ENCODE results near the gene FZR1.
"Not testable (repeated sequence)": the region's sequence is repeated elsewhere in the genome, so short reads cannot be mapped to it uniquely, and the experiment has no call there.

Gene FZR1

DNA sequence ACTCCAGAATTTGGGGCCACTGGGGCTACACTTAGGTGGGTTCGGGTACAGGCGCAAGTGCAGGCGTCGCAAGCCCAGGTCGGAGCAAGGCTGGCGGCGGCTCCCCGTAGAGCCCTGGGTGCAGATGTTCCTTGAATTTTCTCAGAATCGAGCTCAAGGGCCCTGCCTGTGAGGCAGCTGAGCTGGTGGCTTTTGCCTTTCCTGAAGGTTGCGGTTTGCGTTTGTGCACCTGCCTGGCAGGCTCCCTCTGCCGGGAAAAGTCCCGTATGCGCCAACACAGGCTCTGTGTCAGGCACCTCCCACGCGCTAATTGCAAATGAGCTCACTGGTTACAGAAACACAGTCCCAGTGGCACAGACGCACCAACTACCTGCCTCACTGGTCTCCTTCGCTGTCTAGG, 11.6 kb upstream of the FZR1 start:
- FAIRE-seq, result no peak
- DNase-seq (ENCODE audit: low spot score), result no peak

DNA sequence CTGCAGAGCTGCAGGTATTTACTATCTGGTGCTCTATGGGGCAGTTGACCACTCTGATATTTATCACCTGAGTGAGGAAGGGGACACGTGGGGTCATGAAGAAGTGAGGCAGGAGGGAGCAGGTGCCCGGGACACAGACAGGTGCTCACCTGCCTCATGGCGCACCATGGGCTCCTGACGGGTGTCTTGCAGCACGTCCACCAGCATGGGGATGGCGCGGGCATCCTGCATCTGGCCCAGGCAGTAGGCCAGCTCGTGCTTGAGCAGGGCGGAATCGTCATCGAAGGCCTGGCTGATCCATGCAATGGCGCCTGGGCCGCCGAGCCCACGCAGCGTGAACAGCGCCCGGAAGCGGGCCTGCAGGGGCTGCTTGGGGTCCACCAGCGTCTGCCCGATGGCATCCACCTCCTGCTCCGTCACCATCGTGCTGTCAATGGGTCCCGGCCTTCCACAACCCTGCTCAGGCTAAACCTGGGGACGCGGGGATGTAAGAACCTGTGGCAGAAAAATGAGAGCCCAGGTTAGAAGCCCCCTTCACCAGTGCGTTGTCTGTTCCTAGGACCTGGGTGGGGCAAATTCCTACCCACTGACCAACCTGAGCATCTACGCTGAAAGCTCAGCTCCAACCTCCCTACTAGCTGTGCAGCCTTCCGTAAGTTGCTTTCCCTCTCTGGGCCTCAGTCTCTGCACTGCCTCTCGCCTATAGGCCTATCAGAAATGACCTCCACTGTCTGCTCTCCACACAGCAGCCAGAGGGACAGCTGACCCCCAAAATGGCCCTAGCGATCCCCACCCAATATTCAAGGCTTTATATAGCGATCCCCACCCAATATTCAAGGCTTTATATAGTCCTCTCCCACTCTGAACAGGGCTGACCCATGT, 9.5 kb upstream of the FZR1 start:
- FAIRE-seq (no peak), DNase-seq (ENCODE audit: low spot score) (no peak)

DNA sequence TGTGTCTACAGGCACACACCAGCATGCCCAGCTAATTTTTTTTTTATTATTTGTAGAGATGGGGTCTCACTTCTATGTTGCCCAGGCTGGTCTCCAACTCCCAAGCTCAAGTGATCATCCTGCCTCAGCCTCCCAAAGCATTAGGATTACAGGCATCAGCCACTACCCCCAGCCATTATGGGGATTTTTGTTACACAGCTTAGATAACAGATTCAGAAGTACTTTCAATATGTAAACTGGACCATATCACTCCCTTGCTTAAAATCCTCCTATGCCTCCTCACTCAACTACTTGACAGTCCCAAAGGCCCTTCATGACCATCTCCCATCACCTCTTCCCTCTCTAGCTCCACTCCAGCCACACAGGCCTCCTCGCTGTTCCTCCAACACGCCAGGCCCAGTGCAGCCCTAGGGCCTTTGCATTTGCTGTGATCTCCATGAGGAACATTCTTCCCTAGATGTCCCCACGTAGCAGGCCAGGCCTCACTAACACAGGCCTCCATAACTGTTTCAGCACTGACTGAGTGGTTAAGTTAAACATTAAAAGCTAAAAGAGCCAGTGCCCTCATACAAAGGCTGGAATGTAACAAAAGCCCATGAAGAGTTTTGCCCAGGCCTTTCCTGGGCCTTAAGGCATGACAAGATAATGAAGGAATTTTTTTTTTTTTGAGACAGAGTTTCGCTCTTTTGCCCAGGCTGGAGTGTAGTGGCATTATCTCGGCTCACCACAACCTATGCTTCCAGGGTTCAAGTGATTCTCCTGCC, 8.2 kb upstream of the FZR1 start:
- DNase-seq (ENCODE audit: low spot score) (no peak), FAIRE-seq (no peak)

DNA sequence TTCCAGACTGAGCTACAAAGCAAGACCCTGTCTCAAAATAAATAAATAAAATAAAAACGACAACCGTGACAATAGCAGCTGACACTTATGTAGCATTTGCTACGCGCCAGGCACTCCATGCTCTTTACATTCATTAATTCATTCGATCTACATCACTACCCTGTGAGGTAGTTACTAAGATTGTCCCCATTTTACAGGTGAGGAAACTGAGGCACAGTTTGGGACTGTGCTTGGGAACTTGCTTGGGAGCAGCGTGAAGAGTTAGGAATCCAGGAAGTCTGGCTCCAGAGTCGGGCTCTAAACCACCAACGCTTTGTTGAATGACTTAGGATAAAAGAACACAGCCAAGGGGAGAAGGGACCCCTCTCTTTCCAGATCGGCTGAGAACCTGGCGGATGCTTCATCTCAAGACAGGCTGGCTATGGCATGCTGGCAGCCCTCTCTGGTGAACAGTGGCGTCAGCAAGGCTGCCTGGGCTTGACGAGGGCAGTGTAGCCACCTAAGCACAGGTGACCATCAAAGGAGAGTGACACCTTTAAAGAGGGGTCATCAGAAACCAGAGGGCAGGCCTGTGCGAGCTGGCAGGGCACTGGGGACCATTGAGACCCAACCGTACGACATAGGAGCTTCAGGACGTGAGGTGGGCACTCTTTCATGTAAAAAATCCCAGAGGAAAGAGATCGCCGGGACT, 6.2 kb upstream of the FZR1 start:
- no peak for FAIRE-seq
- no peak for DNase-seq (ENCODE audit: low spot score)

DNA sequence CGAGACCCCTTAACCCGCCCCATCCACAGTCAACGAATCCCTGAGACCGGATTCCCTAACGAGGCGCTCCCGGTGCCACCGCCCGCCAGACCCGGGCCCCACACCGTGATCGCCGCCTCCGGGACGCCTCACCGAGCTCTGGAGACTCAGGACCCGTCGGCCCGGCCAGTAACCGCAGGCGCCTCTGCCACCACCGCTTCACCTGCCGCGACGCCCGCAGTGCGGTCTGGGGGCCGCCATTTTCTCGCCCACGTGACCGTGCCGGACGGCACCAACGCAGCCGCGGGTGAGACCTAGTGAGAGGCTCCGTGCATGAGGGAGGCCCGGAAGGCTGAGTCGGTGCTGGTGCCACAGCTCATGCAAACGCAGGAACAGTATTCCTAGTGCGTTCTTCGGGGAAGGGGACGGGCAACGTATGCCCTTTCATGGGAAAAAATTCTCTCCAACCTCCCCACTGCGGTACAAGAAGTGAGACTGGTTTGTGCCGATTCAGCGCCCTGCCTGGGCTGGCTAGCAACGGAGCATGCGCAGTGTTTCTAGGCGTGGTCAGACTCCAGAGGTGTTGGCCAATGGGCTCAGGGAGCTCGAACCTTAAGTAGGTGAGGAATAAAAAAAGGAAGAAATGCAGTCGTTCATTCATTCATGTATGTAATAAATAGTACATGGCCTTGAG, 5.5 kb upstream of the FZR1 start, which contains the start of gene DOHH:
Gene DOHH (minus strand): TSS at position 246 of the 673 bp plus-strand sequence. CDS start 3,860 bp downstream, outside the sequence.
- DNase-seq (ENCODE audit: low spot score) (peak; percentile 94), FAIRE-seq (peak; percentile 84)

DNA sequence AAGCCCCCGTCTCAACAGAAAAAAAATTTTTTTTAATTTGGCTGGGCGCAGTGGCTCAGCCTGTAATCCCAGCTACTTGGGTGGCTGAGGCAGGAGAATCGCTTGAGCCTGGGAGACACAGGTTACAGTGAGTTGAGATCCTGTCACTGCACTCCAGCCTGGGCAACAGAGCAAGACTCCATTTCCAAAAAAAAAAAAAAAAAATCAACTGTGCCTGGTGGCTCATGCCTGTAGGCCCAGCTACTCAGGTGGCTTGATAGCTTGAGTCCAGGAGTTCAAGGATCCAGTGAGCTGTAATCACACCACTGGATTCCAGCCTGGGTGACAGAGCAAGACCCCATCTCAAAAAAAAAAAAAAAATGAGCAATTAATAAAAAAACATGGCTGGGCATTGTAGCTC, 4.3 kb upstream of the FZR1 start:
- DNase-seq (ENCODE audit: low spot score) (no peak), FAIRE-seq (no peak)

DNA sequence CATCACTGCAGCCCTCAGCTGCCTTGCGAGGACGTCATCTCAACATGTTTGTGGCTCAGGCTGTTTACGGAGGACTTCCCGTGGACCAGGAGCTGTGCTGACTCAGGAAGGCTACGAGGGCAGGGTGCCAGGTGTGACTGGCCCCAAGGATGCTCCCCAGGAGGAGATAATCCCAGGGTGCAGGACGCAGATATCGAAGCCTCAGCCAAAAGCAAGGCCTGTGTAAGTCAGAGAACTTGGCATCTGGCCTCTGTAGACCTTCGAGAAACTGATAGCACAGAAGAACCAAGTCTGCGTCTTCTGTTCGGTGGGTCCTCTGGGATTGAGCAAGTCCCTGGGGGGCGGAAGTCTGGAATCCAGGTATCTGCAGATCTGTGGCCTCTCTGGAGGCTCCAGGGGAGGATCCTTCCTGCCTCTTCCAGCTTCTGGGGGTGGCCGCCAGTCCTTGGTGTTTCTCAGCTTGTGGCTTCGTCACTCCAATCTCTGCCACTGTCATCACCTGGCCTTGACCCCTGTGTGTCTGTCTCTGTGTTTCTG, 3.0 kb upstream of the FZR1 start:
- DNase-seq (ENCODE audit: low spot score) (no peak), FAIRE-seq (no peak)

DNA sequence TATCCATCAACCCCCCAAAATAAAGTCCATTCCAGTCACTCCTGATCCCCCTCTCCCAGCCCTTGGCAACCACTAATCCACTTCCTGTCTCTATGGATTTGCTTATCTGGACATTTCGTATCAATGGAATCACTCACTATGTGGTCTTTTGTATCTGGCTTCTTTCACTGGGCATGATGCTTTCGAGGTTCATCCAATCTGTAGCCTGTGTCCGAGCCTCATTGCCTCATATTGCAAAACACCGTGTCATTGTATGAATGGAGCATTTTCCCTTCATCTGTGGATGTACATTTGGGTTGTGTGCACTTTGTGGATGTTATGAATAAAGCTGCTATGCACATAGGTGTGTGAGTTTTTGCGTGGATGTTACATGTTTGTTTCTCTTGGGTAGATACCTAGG, 1.4 kb upstream of the FZR1 start:
- DNase-seq (ENCODE audit: low spot score) (no peak), FAIRE-seq (no peak)

DNA sequence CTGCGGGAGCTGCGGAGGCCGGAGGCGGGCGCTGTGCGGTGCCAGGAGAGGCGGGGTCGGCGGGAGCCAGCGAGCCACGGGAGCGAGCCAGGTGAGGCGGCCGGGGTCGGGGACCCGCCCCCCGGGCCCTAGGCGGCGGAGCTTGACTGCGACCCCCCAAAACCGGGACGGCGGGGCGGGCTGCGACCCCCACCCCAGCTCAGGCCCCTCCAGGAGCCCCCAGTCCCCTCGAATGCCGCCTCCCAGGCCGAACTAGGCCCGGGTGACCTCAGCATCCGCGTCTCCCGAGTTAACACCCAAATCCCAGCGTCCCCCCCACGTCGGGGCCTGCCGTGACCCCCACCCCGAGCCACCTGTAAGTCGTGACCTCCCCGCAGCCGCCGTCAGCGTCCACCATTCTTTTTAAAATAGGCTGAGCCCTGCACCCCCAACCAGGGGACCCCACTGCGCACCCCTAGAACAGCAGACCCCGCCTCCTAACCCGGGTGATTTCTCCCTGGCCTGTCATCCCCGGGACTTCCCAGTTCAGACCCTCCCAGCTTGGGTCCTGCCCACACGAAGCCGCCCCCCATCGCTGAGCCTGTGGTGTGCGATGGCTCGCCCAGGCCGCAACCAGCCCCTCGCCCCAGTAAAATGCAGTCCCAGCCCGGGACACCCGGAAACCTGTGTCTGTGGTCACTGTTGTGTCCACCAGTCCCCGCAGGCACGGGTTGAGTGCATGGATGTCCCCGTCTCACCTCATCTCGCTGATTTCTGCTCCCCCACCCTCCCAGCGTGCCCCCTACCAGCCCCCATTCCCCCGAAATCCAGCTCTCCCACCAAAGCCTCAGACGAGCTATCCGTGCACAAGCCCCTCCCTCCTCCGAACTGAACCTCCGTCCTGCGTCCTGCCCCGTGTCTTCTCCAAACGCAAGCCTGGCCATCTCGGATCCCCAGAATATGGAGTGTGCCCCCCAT, 551 bp downstream of the FZR1 start:
- DNase-seq (ENCODE audit: low spot score) (no peak), FAIRE-seq (no peak)

DNA sequence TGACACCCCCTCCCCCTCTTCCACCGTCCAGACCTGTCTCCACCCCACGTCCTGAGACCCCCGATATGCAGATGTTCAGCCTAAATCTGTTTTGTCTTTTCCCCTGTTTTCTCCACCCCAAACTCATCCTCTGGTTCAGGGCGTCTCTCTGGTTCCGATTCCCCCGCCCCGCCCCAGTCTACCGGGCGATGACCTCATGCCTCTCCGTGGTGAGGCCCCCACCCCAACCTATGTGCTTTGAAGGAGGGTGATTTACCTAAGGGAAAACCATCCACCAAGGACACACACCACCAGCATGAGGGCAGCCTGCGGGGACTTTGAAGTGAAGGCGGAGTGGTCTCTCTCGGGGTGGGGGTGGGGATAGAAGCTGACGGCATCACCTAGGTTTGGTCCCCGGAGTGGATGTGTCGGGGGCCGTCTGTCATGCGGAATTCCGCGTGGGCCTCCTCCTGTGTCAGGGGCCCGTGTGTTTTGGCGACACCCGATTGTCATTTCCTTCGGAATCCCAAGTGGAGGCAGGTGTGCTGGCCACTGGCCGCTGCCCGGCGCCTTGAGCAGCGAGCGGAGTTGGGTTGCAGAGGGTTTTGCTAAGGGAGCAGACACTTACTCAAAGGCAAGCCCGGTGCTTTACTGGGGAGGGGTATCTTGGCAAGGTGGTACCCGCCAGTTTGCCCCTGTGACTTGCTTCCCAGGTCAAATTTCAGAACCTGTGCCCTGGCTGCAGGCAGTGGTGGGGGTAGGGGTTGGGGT, 1.4 kb downstream of the FZR1 start:
- DNase-seq (ENCODE audit: low spot score) (no peak), FAIRE-seq (no peak)

DNA sequence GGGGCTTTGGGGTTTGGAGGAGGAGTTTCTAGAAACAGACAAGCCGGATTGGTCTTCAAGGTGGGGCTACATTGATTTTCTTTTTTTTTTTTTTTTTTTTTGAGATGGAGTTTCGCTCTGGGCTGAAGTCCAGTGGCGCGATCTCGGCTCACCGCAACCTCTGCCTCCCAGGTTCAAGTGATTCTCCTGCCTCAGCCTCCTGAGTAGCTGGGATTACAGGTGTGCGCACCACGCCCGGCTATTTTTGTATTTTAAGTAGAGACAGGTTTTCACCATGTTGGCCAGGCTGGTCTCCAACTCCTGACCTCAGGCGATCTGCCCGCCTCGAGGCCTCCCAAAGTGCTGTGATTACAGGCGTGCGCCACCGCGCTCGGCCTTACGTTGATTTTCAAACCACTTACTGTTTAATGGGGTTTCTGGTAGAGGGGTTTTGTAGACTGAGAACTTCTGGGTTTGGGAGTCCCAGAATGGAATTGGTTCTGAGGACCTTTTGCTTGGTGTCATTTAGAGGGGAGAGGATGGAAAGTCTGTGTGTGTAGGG, 2.1 kb downstream of the FZR1 start:
- not testable (repeated sequence) for FAIRE-seq; DNase-seq (ENCODE audit: low spot score)

DNA sequence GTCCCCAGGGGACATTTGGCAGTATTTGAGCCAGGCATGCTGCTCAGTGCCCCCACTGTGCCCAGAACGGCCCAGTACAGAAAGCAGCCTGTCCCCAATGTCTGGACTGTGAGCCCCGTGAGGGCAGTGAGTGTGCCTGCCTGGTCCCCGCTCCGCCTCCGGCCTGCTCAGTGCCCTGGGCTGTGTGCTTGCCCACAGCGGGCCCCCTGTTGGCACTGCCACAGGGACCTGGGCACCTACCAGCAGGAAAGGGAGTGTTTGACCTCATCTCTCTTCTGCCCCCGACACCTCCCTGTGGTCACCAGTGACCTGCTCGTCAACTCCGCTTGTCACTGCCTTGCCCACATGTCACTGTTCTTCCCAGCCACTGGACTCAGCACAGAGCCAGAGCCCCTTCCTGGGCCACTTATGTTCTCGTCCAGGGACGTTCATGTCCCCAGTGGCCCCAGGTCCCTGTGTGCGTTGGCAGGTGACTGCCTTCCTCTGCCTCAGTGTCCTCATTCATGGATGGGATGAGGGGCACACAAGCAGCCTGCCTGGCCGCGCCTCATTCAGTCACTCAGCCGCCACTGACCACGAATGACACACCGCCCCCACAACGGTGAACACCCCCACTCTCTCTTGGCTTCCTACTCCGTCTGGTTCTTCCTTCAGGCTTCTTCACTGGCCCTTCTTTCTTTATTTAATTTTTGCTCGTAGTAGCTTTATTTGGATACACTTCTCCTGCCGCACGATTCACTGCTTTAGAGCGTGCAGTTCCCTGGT, 2.8 kb downstream of the FZR1 start:
- DNase-seq (ENCODE audit: low spot score), result peak; percentile 27
- FAIRE-seq, result no peak

DNA sequence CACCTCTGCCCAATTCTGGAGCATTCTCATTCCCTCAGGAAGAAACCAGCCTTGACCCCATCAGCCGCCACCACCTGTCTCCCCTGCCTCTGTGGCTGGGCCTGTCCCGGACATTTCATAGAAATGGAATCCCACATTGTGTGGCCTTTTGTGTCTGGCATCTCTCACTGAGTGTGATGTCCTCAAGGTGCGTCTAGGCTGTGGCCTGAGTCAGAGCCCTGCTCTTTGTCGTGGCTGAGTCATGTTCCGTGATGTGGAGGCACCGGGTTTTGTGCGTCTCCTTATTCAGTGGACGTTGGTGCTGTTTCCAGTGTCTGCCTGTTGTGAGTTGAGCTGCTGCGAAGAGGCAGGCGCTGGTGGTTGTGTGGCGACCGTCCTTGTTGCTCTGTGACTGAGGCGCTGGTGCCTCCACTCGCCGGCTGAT, 3.5 kb downstream of the FZR1 start:
- DNase-seq (ENCODE audit: low spot score), result peak; percentile 81
- peak; percentile 79 for FAIRE-seq

DNA sequence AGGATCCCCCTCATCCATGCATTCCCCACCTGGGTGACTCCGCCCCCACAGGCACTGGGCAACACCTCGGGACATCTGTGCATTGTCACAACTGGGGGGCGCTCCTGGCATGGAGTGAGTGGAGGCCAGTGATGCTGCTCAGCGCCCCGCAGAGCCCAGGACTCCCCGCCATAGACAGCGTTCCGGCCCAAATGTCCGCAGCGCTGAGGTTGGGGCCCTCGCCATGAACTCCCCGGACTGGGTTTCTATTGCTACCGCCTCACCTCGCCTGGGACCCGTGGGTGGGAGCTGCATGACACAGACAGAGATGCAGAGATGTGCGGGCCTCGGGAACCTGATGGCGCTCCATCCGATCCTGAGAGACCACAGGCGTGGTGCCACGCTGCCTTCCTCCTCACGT, 4.6 kb downstream of the FZR1 start:
- DNase-seq (ENCODE audit: low spot score) (no peak), FAIRE-seq (no peak)

DNA sequence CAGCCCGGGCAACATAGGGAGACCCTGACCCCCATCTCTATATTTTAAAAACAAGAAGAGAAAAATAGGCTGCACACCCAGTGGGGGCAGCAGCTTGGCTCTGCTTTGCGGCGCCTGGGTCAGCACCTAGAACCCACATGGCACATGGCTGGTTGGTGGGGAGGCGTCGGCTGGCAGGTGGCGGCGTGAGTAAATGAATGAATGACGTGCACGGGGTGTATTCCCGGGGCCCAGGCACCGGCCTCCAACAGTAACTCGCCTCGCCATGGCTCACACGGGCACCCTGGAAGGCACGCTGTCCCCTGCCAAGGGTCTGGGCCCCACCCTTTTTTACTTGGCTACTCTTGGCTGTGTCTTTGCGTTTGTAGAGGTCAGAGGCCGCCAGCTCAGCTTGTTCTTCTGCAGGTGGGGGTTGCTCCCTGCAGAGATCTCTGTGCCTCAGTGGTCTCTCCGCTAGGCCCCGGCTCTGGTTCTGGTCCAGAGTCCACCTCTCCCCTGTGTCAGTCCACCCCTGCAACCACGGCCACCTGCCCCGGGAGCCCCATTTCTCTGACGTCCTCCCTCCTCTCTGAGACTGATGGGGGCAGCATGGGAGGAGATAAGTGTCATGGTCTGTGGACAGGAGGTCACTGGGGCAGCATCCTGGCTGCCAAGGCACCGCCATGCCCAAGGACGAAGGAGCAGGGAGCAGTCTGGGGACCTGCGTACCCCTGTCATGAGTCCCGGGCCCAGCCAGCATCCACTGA, 5.6 kb downstream of the FZR1 start:
- DNase-seq (ENCODE audit: low spot score) (no peak), FAIRE-seq (no peak)

DNA sequence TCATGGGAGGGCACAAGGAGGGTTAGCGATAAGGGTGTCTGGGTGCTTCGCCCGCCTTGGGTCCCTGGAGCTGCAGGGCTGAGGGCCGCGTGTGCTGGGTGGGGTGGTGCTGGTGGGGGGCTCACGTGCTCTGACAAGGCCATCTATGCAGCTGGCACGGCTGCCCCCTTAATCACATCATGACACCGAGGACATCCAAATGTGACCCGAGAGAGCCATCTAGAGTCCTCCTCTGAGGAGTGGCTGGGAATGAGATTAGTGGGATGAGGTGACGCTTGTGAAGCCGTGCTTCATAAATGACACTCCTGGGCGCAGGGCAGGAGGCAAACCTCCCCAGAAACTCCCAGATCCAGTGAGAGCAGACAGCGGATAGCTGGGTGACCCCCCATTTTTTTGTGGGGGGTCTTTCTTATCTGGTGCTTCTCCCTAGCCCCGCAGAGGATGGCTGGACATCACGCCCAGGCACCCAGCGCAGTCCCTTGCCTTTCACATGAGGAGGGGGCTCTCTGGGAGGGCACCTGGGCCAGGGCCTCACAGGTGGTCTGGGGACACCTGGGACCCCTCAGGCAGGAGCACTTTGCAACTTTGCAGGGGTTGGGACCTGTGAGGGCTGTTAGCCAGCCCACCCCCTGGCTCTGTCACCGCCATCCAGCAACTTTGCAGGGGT, 6.6 kb downstream of the FZR1 start:
- no peak for FAIRE-seq
- DNase-seq (ENCODE audit: low spot score), result no peak

All from RCC 7860 (cell line).